GM12801 (cell line): ENCODE measurements around the gene MRC2.

ENCODE experiments used
- CTCF ChIP-seq: IDR thresholded peaks from one replicate; pipeline ENCODE4 v1.5.1; 2011; ENCODE audit warnings: control low read depth; ENCODE audit not compliant: insufficient read length; ENCODE audit errors: extremely low read depth

Gene MRC2

GRCh38 chr17:62591333-62591732 is 36.1 kb upstream of the MRC2 start:
- no peak for TF ChIP-seq CTCF

GRCh38 chr17:62592341-62593099 is 35.0 kb upstream of the MRC2 start:
- TF ChIP-seq CTCF, result no peak

- TF ChIP-seq CTCF, result no peak
These were observed 32.0 kb upstream of the MRC2 start for GRCh38 chr17:62595484-62595883.

- TF ChIP-seq CTCF, result no peak
These were observed 30.8 kb upstream of the MRC2 start for GRCh38 chr17:62596662-62597061.

GRCh38 chr17:62597150-62597549 is 30.3 kb upstream of the MRC2 start:
- no peak for TF ChIP-seq CTCF

- TF ChIP-seq CTCF, result no peak
These were observed 29.6 kb upstream of the MRC2 start for GRCh38 chr17:62597920-62598319.

GRCh38 chr17:62599964-62600657 is 27.4 kb upstream of the MRC2 start:
- no peak for TF ChIP-seq CTCF
